ENCODE measurements around the gene ACTN2. TPM values are rescaled to one million over a fixed set of nuclear protein-coding genes. Genes with fewer than 3 reads are reported as not detected.

Gene ACTN2
- total and polyA plus RNA-seq, 8 donors, result 0.37 to 17.4 (median 1.9) TPM; not detected in 1

DNA sequence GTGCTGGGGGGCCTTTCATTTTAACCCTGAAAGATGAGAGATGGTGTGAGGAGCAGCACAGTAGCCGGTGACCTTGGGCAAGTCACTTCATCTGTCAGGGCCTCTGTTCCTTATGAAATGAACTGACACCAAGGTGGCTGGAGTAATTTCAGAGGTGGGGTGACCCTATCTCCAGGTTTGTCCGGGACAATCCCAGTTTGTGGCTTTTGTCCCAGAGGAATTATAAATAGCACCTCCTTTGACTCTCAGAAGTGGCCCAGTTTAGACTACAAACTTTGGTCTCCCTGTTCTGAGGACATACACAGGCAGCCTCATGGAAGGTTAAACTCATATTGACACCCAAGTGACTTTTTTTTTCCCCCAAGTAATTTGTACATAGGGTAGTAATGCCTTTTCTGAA is 14.6 kb downstream of the ACTN2 start:
- Histone ChIP-seq H3K27me3 (peaks cover 0 to 4% (median 0%) of the 10 kb centered on the region in 3 donors), H3K9me3 (no peaks in the 10 kb centered on the region), H3K4me1 (peaks cover 0 to under 1% (median 0%) of the 10 kb centered on the region in 4 donors), H3K27ac (no peak overlapping the region), H3K36me3 (no peaks in the 10 kb centered on the region), H3K4me3 (no peak overlapping the region)
- WGBS, 5 donors, result 57 to 88% (median 69%) methylated on average over 2 of the region's 2 CpGs
- intact Hi-C loops (cut with DNase I; ENCODE audit: low total_unique reads), result no loop called here
- DNase-seq, result no peak
- no peak for TF ChIP-seq POLR2AphosphoS5 (IDR thresholded peaks at IDR 0.05)
- TF ChIP-seq, protein P1, sequence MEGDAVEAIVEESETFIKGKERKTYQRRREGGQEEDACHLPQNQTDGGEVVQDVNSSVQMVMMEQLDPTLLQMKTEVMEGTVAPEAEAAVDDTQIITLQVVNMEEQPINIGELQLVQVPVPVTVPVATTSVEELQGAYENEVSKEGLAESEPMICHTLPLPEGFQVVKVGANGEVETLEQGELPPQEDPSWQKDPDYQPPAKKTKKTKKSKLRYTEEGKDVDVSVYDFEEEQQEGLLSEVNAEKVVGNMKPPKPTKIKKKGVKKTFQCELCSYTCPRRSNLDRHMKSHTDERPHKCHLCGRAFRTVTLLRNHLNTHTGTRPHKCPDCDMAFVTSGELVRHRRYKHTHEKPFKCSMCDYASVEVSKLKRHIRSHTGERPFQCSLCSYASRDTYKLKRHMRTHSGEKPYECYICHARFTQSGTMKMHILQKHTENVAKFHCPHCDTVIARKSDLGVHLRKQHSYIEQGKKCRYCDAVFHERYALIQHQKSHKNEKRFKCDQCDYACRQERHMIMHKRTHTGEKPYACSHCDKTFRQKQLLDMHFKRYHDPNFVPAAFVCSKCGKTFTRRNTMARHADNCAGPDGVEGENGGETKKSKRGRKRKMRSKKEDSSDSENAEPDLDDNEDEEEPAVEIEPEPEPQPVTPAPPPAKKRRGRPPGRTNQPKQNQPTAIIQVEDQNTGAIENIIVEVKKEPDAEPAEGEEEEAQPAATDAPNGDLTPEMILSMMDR (IDR thresholded peaks at IDR 0.05), result no peak
- no peak for TF ChIP-seq POLR2A (IDR thresholded peaks at IDR 0.05)
- TF ChIP-seq EP300 (IDR thresholded peaks at IDR 0.05), result no peak

DNA sequence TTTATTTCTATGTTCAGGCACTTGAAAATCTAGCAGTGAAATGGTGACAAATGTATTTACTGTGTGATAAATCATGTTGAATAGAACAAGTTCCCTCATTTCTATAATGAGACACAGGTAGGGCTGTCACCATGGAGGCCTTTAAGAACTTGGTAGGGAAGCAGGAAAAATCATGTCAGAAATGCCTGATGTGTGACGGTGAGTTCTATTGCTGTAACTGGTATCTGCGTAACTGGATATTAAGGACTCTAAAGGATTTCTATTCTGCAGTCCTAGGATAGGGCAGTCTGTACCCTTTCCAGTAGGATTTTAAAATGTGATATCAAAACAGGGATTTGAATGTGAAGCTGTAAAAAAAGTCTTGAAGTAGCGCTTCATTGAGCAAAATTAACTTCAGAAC is 15.5 kb downstream of the ACTN2 start:
- Histone ChIP-seq H3K36me3 (no peaks in the 10 kb centered on the region), H3K9me3 (no peaks in the 10 kb centered on the region), H3K4me3 (no peak overlapping the region), H3K4me1 (peaks cover 0 to 9% (median 0%) of the 10 kb centered on the region in 4 donors), H3K27ac (no peak overlapping the region), H3K27me3 (peaks cover 0 to 4% (median 0%) of the 10 kb centered on the region in 3 donors)
- 85 to 93% (median 89%) methylated on average over 3 of the region's 3 CpGs for WGBS, 5 donors
- TF ChIP-seq EP300 (IDR thresholded peaks at IDR 0.05) (no peak), POLR2AphosphoS5 (IDR thresholded peaks at IDR 0.05) (no peak), POLR2A (IDR thresholded peaks at IDR 0.05) (no peak)
- TF ChIP-seq, protein P1 (IDR thresholded peaks at IDR 0.05), result no peak
- intact Hi-C loops (cut with DNase I; ENCODE audit: low total_unique reads), result no loop called here
- DNase-seq, result peak in 1 of 2 donors; percentile 12

DNA sequence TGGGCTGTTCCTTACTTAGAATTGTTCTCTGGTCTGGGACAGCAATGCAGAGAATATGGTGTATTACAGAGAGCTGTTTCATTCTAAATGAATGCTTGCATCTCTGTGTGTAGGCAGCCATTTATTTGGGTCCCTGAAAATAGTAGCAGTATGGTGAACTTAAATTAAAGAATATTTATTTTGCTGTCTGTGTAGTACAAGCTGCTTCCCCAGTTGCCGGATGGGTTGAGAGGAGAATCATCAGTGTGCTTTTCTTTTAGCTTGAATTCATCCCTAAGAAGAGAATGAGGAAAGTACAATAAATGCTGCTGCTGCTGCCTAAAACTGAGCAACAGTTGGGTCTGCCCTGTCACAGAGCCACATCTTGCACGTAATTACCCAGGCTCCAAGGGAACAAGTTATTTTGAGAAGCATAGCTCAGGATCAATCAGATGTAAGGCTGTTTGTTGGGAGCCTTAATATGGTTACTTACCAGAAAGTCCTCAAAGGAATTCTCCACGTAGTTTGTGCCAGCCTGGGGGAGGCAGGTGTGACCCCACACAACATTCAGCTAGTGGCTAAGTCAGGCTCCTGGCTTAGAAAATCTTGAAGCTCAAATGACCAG is 16.6 kb downstream of the ACTN2 start:
- Histone ChIP-seq H3K9me3 (no peaks in the 10 kb centered on the region), H3K36me3 (no peaks in the 10 kb centered on the region), H3K4me1 (peaks cover 0 to 9% (median 0%) of the 10 kb centered on the region in 4 donors), H3K27ac (peak overlapping the region in 1 of 5 donors; percentile 34), H3K27me3 (peaks cover 0 to 4% (median 0%) of the 10 kb centered on the region in 3 donors), H3K4me3 (no peak overlapping the region)
- DNase-seq, result no peak
- WGBS, 5 donors, result 84 to 86% (median 86%) methylated on average over 3 of the region's 3 CpGs
- intact Hi-C loops (cut with DNase I; ENCODE audit: low total_unique reads), result no loop called here
- TF ChIP-seq POLR2AphosphoS5 (IDR thresholded peaks at IDR 0.05) (no peak), POLR2A (IDR thresholded peaks at IDR 0.05) (no peak), EP300 (IDR thresholded peaks at IDR 0.05) (no peak)
- TF ChIP-seq, protein P1 (IDR thresholded peaks at IDR 0.05), result no peak

DNA sequence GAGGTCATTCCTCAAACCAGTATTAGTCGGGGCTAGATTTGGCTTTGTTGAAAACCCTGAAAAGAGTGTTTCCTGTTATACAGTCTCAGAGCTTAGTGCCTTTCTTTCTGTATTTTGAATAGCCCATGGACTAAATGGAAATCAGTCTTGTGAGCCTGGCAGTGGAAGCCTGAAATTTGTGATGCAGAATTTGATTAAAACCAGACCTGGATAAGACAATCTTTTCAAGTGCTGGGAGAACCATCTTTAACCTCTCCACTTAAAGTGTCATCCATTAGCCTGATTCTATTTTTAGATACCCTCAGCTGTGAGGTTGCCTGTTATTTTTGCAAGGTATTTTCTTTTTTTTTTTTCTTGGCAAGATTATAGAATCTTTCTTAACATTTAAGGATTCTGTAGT is 19.5 kb downstream of the ACTN2 start:
- Histone ChIP-seq H3K36me3 (no peaks in the 10 kb centered on the region), H3K27ac (peak overlapping the region in 1 of 5 donors; percentile 52), H3K9me3 (no peaks in the 10 kb centered on the region), H3K4me1 (peaks cover 0 to 9% (median 0%) of the 10 kb centered on the region in 4 donors), H3K4me3 (no peak overlapping the region), H3K27me3 (peaks cover 0 to under 1% (median 0%) of the 10 kb centered on the region in 3 donors)
- intact Hi-C loops (cut with DNase I; ENCODE audit: low total_unique reads), result no loop called here
- peak in 1 of 2 donors; percentile 25 for DNase-seq
- 50 to 88% (median 70%) methylated on average over 1 of the region's 1 CpG for whole genome bisulfite sequencing, 5 donors
- TF ChIP-seq, protein P1 (IDR thresholded peaks at IDR 0.05), result no peak
- TF ChIP-seq EP300 (IDR thresholded peaks at IDR 0.05) (no peak), POLR2A (IDR thresholded peaks at IDR 0.05) (no peak), POLR2AphosphoS5 (IDR thresholded peaks at IDR 0.05) (peak in 1 of 3 donors; percentile 22)
